ENCODE data around the gene BMP5.
"Not testable (repeated sequence)": the region's sequence is repeated elsewhere in the genome, so short reads cannot be mapped to it uniquely, and the experiment has no call there.

Gene BMP5

GRCh38 chr6:55875400-55875799 lies at the start of gene BMP5:
Gene BMP5, minus strand, starts transcription at chr6:55875590. Its CDS starts 725 bp downstream, at chr6:55874865.
- DNase-seq: no peak

- no peak for DNase-seq
Observed at GRCh38 chr6:55922406-55922805, 47.0 kb upstream of the BMP5 start.

- no peak for DNase-seq
Observed at GRCh38 chr6:55919716-55920308, 44.4 kb upstream of the BMP5 start.

- no peak for DNase-seq
Observed at GRCh38 chr6:55918639-55919038, 43.2 kb upstream of the BMP5 start.

- DNase-seq: no peak
Observed at GRCh38 chr6:55917751-55918415, 42.5 kb upstream of the BMP5 start.

- no peak for DNase-seq
Observed at GRCh38 chr6:55916188-55916587, 40.8 kb upstream of the BMP5 start.

- no peak for DNase-seq
Observed at GRCh38 chr6:55913228-55914195, 38.1 kb upstream of the BMP5 start.

GRCh38 chr6:55910466-55910865 lies 35.1 kb upstream of the BMP5 start:
- not testable (repeated sequence) for DNase-seq

GRCh38 chr6:55909911-55910310 lies 34.5 kb upstream of the BMP5 start:
- DNase-seq: not testable (repeated sequence)

- no peak for DNase-seq
Observed at GRCh38 chr6:55902796-55903195, 27.4 kb upstream of the BMP5 start.

GRCh38 chr6:55901765-55902270 lies 26.4 kb upstream of the BMP5 start:
- no peak for DNase-seq

- DNase-seq: no peak
Observed at GRCh38 chr6:55898342-55898741, 23.0 kb upstream of the BMP5 start.

GRCh38 chr6:55897346-55897745 lies 22.0 kb upstream of the BMP5 start:
- no peak for DNase-seq

GRCh38 chr6:55895972-55896730 lies 20.8 kb upstream of the BMP5 start:
- no peak for DNase-seq

- DNase-seq: no peak
Observed at GRCh38 chr6:55892749-55893357, 17.5 kb upstream of the BMP5 start.

- DNase-seq: no peak
Observed at GRCh38 chr6:55888917-55889316, 13.5 kb upstream of the BMP5 start.

- no peak for DNase-seq
Observed at GRCh38 chr6:55886185-55886836, 10.9 kb upstream of the BMP5 start.

GRCh38 chr6:55882718-55883569 lies 7.6 kb upstream of the BMP5 start:
- DNase-seq: no peak

GRCh38 chr6:55877283-55877682 lies 1.9 kb upstream of the BMP5 start:
- no peak for DNase-seq
